B cell (primary cell): ENCODE results near the gene DNAJB9. TPM values are rescaled to one million over a fixed set of nuclear protein-coding genes. Genes with fewer than 3 reads are reported as not detected.

Experiments used
- ATAC-seq: fragments of 200-7000 bp; cut with Tn5 transposase; one replicate; pipeline ENCODE4 v1.10.0; 2021; ENCODE audit warnings: low read depth, mild to moderate bottlenecking, moderate number of reproducible peaks, moderate library complexity
- CTCF ChIA-PET: fragments of 350-600 bp; sonication (Branson Sonifier 250); formaldehyde crosslinking; loops from one replicate; lab custom pipeline; 2021; ENCODE audit warnings: antibody characterized with exemption, inconsistent platforms; lab: Charles Lee
- POLR2A ChIA-PET: fragments of 350-600 bp; sonication (Branson Sonifier 250); formaldehyde crosslinking; loops from one replicate; lab custom pipeline; 2021; ENCODE audit warnings: antibody characterized with exemption; lab: Charles Lee
- DNase-seq: peaks from one replicate; pipeline ENCODE4 v3.0.0; 2013
- H2AFZ ChIP-seq: 2 replicates; pipeline ENCODE4 v1.6.1; 2012; ENCODE audit warnings: mild to moderate bottlenecking, low read depth, low read length; ENCODE audit not compliant: insufficient read depth, poor library complexity, severe bottlenecking
- H3K27ac ChIP-seq, 2 donors: 1 replicate in 1 of 2; 2 replicates in 1 of 2; pipeline ENCODE4 v1.5.1; 2012 to 2013; ENCODE audit warnings: low read length in 2 of 2, mild to moderate bottlenecking in 2 of 2, moderate library complexity in 1 of 2
- H3K27me3 ChIP-seq, 4 experiments: fragments of 200-600 bp in 1 of 4; sonication (generic) in 1 of 4; replicated peaks in 1 of 4; 1 replicate in 2 of 4; 2 replicates in 2 of 4; pipeline versions ENCODE4 v1.6.1 to v1.7.0; 2013 to 2016; ENCODE audit warnings: low read length in 3 of 4, mild to moderate bottlenecking in 2 of 4, mixed read lengths in 1 of 4, moderate library complexity in 1 of 4; ENCODE audit not compliant: insufficient read depth in 4 of 4, control insufficient read depth in 3 of 4; ENCODE audit errors: control extremely low read depth in 1 of 4
- H3K36me3 ChIP-seq, 2 experiments: replicated peaks in 1 of 2; 1 replicate in 1 of 2; 2 replicates in 1 of 2; pipeline versions ENCODE4 v1.6.1 to v1.7.1; 2013; ENCODE audit warnings: low read length in 1 of 2; ENCODE audit not compliant: insufficient read depth in 2 of 2, control insufficient read depth in 1 of 2; ENCODE audit errors: control extremely low read depth in 1 of 2, extremely low read depth in 1 of 2
- H3K4me1 ChIP-seq, 2 donors: fragments of 200-600 bp in 1 of 2; sonication (generic) in 1 of 2; 1 replicate in 1 of 2; 2 replicates in 1 of 2; pipeline versions ENCODE4 v1.5.1 to v1.6.1; 2013 to 2017; ENCODE audit warnings: low read length in 2 of 2; ENCODE audit not compliant: control insufficient read depth in 2 of 2, insufficient read depth in 2 of 2
- H3K4me2 ChIP-seq: replicated peaks from 2 replicates; pipeline ENCODE3; 2012; ENCODE audit warnings: mild to moderate bottlenecking, low read depth, low read length; ENCODE audit not compliant: poor library complexity, severe bottlenecking
- H3K4me3 ChIP-seq, 5 experiments: fragments of 200-600 bp in 1 of 5; sonication (generic) in 1 of 5; 1 replicate in 3 of 5; 2 replicates in 2 of 5; pipeline versions ENCODE4 v1.5.1 to v1.7.0; 2011 to 2016; ENCODE audit warnings: low read length in 4 of 5, mild to moderate bottlenecking in 4 of 5, low read depth in 2 of 5, control low read depth in 1 of 5, moderate library complexity in 1 of 5; ENCODE audit not compliant: insufficient read depth in 1 of 5; ENCODE audit errors: control extremely low read depth in 1 of 5, extremely low read depth in 1 of 5
- H3K79me2 ChIP-seq: fragments of 200-600 bp; sonication (generic); one replicate; pipeline ENCODE4 v1.6.0; 2016; ENCODE audit warnings: low read length; ENCODE audit not compliant: control insufficient read depth, insufficient read depth
- H3K9ac ChIP-seq: fragments of 200-600 bp; sonication (generic); 2 replicates; pipeline ENCODE4 v1.6.1; 2017; ENCODE audit warnings: mild to moderate bottlenecking, low read length, moderate library complexity
- H3K9me3 ChIP-seq, 3 donors: one replicate each; pipeline versions ENCODE4 v1.6.1 to v1.7.1; 2013; ENCODE audit warnings: low read length in 2 of 3; ENCODE audit not compliant: control insufficient read depth in 2 of 3, insufficient read depth in 1 of 3; ENCODE audit errors: control extremely low read depth in 1 of 3
- H4K20me1 ChIP-seq: 2 replicates; pipeline ENCODE4 v1.6.0; 2012; ENCODE audit warnings: mild to moderate bottlenecking, low read length; ENCODE audit not compliant: insufficient read depth, control insufficient read depth, poor library complexity, severe bottlenecking
- H3K27ac Mint-ChIP-seq: one replicate; pipeline ENCODE4 v1.8.0; 2021; ENCODE audit warnings: mixed read lengths
- H3K27me3 Mint-ChIP-seq: one replicate; pipeline ENCODE4 v1.8.0; 2021; ENCODE audit warnings: mixed read lengths
- H3K4me1 Mint-ChIP-seq: one replicate; pipeline ENCODE4 v1.8.0; 2021; ENCODE audit warnings: mixed read lengths
- H3K4me3 Mint-ChIP-seq: one replicate; pipeline ENCODE4 v1.8.0; 2021; ENCODE audit warnings: mixed read lengths
- H3K9me3 Mint-ChIP-seq: one replicate; pipeline ENCODE4 v1.8.0; 2022; ENCODE audit warnings: mixed read lengths; ENCODE audit not compliant: insufficient read depth
- EZH2 ChIP-seq: IDR thresholded peaks from 2 replicates; pipeline ENCODE4 v1.6.1; 2012; ENCODE audit warnings: borderline replicate concordance, low read depth, mild to moderate bottlenecking, moderate library complexity, low read length; ENCODE audit not compliant: insufficient read depth, poor library complexity, severe bottlenecking
- WGBS: methylation state at CpG from one replicate; pipeline ENCODE4 v1.1.5; 2013; ENCODE audit warnings: missing lambda C conversion rate; ENCODE audit not compliant: insufficient coverage; 5-methylcytosine and 5-hydroxymethylcytosine counted together
- intact Hi-C: fragments of 100-400 bp; cut with micrococcal nuclease; formaldehyde crosslinking; loops from one replicate; pipeline ENCODE4 v1.10.0; 2022
- polyA plus RNA-seq: library from polyadenylated mRNA; depleted of rRNA; stranded (reverse); fragments of >200 nt; gene quantifications from 2 replicates; pipeline ENCODE4 v1.2.3, GENCODE V29; 2012
- total RNA-seq, 2 donors: library from RNA; stranded (reverse); fragments of 120-200 nt in 1 of 2; gene quantifications; 1 replicate in 1 of 2; 2 replicates in 1 of 2; pipeline versions ENCODE4 v1.2.3 to v1.2.4, GENCODE V29; 2013 to 2022
- TF ChIP-seq, protein P1 (sequence below): fragments of 200-600 bp; IDR thresholded peaks from one replicate; pipeline ENCODE4 v1.8.0; 2022; ENCODE audit warnings: antibody characterized with exemption, mild to moderate bottlenecking

DNAJB9 gene
- total and polyA plus RNA-seq, 2 donors (not counting 1 experiment from before 2014, with no cell fraction given) = 19.5 to 23.1 TPM

- TF ChIP-seq, protein P1, sequence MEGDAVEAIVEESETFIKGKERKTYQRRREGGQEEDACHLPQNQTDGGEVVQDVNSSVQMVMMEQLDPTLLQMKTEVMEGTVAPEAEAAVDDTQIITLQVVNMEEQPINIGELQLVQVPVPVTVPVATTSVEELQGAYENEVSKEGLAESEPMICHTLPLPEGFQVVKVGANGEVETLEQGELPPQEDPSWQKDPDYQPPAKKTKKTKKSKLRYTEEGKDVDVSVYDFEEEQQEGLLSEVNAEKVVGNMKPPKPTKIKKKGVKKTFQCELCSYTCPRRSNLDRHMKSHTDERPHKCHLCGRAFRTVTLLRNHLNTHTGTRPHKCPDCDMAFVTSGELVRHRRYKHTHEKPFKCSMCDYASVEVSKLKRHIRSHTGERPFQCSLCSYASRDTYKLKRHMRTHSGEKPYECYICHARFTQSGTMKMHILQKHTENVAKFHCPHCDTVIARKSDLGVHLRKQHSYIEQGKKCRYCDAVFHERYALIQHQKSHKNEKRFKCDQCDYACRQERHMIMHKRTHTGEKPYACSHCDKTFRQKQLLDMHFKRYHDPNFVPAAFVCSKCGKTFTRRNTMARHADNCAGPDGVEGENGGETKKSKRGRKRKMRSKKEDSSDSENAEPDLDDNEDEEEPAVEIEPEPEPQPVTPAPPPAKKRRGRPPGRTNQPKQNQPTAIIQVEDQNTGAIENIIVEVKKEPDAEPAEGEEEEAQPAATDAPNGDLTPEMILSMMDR = no peak
- TF ChIP-seq EZH2 = no peak
- no peak overlapping the region for H3K27ac ChIP-seq
- no peak overlapping the region for H3K4me3 Mint-ChIP-seq
- ATAC-seq = no peak
- ChIA-PET POLR2A (no interaction called here), CTCF (interaction anchor here (1.2 to 1.6 kb wide), 2 partner anchors 13 to 94 kb away, joined by 3 to 5 read pairs; no protein-coding TSS in a partner anchor)
- peaks cover 11% of the 10 kb centered on the region for H3K27me3 Mint-ChIP-seq
- H3K4me2 ChIP-seq = no peak overlapping the region
- no peak overlapping the region for H3K4me3 ChIP-seq
- no peak for DNase-seq
- no peaks in the 10 kb centered on the region for H3K27me3 ChIP-seq
- WGBS = 83% methylated on average over 2 of the region's 2 CpGs
- no peaks in the 10 kb centered on the region for H3K9me3 ChIP-seq
- intact Hi-C loops = no loop called here
- H3K36me3 ChIP-seq = no peaks in the 10 kb centered on the region
- no peaks in the 10 kb centered on the region for H3K4me1 Mint-ChIP-seq
- H3K27ac Mint-ChIP-seq = no peak overlapping the region
- H4K20me1 ChIP-seq = no peaks in the 10 kb centered on the region
- no peaks in the 10 kb centered on the region for H3K4me1 ChIP-seq
- no peaks in the 10 kb centered on the region for H3K79me2 ChIP-seq
- no peak overlapping the region for H2AFZ ChIP-seq
- H3K9me3 Mint-ChIP-seq = no peaks in the 10 kb centered on the region
- H3K9ac ChIP-seq = no peak overlapping the region
Observed at GRCh38 chr7:108590606-108591005, 20.9 kb downstream of the DNAJB9 start.

DNA sequence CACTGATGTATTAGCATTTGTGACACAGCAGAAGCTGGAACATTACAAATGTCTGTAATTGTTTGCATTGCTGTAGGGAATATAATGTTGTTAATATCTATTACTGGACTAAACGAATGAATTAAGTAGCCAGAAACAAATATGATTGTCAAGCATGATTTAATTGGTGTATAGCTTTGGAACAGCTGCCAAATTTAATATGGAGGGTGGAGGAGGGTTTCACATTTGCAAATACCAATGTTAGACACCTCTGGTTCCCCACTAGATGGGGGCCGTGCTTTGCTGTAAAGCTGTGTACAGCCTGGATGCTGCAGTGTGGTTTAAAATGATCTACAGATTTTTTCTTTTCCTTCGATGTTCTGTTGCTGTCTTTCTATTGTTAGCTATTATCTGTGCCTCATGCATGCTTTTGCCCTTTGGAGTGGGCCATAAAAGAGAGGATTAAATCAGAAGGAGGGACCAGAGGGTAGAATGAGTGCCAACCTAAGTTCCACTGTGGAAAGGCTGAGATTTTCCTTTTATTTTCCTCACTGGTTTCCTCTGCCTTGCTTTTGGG is 23.1 kb downstream of the DNAJB9 start:
- no peak overlapping the region for H2AFZ ChIP-seq
- no peak overlapping the region for H3K4me3 Mint-ChIP-seq
- peaks cover 4% of the 10 kb centered on the region for H3K27me3 Mint-ChIP-seq

More for the DNA sequence above, 23.1 kb downstream of the DNAJB9 start:
- Histone ChIP-seq H3K4me3 (no peak overlapping the region), H3K9ac (no peak overlapping the region), H3K27me3 (no peaks in the 10 kb centered on the region), H3K36me3 (no peaks in the 10 kb centered on the region), H3K4me2 (no peak overlapping the region), H3K27ac (no peak overlapping the region), H4K20me1 (no peaks in the 10 kb centered on the region), H3K4me1 (no peaks in the 10 kb centered on the region), H3K9me3 (no peaks in the 10 kb centered on the region), H3K79me2 (no peaks in the 10 kb centered on the region)
- WGBS = 100% methylated on average over 3 of the region's 3 CpGs
- CTCF ChIA-PET = interaction anchor here (0.6 to 1.3 kb wide), 3 partner anchors 67 to 96 kb away, joined by 3 to 5 read pairs (median 3); no protein-coding TSS in a partner anchor
- ATAC-seq (no peak), DNase-seq (no peak)
- POLR2A ChIA-PET = no interaction called here
- TF ChIP-seq EZH2 = no peak
- TF ChIP-seq, protein P1 = no peak
- intact Hi-C loops = no loop called here
- Mint-ChIP-seq H3K4me1 (no peaks in the 10 kb centered on the region), H3K27ac (no peak overlapping the region), H3K9me3 (no peaks in the 10 kb centered on the region)
